PC-9 (cell line): ENCODE measurements around the gene ANO1.

Experiments used
- EZH2 ChIP-seq: fragments of 200-600 bp; sonication (generic); IDR thresholded peaks from 2 replicates; pipeline ENCODE4 v1.8.0; 2017; ENCODE audit warnings: antibody characterized with exemption, low read depth
- TF ChIP-seq, protein P1 (sequence below): fragments of 200-600 bp; sonication (generic); conservative IDR thresholded peaks from 2 replicates; pipeline ENCODE4 v1.6.1; 2017; ENCODE audit warnings: mixed run types, antibody characterized with exemption, mild to moderate bottlenecking, moderate library complexity

DNA sequence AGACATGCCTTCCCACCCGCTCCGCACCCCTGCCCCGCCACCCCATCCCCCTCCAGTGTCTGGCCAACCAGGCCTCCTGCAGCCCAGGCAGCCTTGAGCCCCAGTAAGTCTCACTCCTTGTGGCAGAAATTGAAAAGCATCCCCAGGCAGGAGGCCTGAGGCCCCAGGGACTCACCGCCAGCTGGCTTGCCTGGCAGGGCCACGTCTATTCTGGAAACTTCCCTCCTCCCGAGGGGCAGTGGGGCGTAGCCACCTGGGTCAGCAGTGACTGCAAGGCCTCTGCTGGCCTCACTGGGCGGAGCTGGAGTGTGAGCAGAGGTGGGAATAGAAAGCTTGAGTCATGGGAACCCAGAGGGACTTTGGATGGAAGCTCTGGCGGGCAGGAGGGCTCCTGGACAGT is 26.3 kb downstream of the ANO1 start:
- TF ChIP-seq, protein P1, sequence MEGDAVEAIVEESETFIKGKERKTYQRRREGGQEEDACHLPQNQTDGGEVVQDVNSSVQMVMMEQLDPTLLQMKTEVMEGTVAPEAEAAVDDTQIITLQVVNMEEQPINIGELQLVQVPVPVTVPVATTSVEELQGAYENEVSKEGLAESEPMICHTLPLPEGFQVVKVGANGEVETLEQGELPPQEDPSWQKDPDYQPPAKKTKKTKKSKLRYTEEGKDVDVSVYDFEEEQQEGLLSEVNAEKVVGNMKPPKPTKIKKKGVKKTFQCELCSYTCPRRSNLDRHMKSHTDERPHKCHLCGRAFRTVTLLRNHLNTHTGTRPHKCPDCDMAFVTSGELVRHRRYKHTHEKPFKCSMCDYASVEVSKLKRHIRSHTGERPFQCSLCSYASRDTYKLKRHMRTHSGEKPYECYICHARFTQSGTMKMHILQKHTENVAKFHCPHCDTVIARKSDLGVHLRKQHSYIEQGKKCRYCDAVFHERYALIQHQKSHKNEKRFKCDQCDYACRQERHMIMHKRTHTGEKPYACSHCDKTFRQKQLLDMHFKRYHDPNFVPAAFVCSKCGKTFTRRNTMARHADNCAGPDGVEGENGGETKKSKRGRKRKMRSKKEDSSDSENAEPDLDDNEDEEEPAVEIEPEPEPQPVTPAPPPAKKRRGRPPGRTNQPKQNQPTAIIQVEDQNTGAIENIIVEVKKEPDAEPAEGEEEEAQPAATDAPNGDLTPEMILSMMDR, result no peak
- TF ChIP-seq EZH2, result no peak
